WTC11 (cell line): ENCODE results near the gene PTGER2.

Source experiments
- ESRRA ChIP-seq: sonication (generic); formaldehyde crosslinking; IDR thresholded peaks from 2 replicates; pipeline ENCODE4 v1.8.1; 2022; ENCODE audit warnings: mild to moderate bottlenecking, missing genetic modification reagents, borderline replicate concordance
- FOXJ3 ChIP-seq: sonication (generic); formaldehyde crosslinking; IDR thresholded peaks from 2 replicates; pipeline ENCODE4 v1.9.0; 2021; ENCODE audit warnings: missing genetic modification reagents, mild to moderate bottlenecking, borderline replicate concordance
- MLX ChIP-seq: sonication (generic); formaldehyde crosslinking; IDR thresholded peaks from 2 replicates; pipeline ENCODE4 v1.8.1; 2023; ENCODE audit warnings: mild to moderate bottlenecking, missing genetic modification reagents, moderate library complexity
- MYBL2 ChIP-seq: sonication (generic); formaldehyde crosslinking; IDR thresholded peaks from 2 replicates; pipeline ENCODE4 v1.8.1; 2023; ENCODE audit warnings: mild to moderate bottlenecking, moderate library complexity, missing genetic modification reagents
- NR2C2 ChIP-seq: sonication (generic); formaldehyde crosslinking; IDR thresholded peaks from 2 replicates; pipeline ENCODE4 v1.8.0; 2022; ENCODE audit warnings: mild to moderate bottlenecking, missing genetic modification reagents
- TEAD4 ChIP-seq: sonication (generic); formaldehyde crosslinking; IDR thresholded peaks from 2 replicates; pipeline ENCODE4 v1.8.0; 2022; ENCODE audit warnings: mild to moderate bottlenecking, missing genetic modification reagents
- USF2 ChIP-seq: sonication (generic); formaldehyde crosslinking; IDR thresholded peaks from 2 replicates; pipeline ENCODE4 v1.8.1; 2023; ENCODE audit warnings: mild to moderate bottlenecking, missing genetic modification reagents, moderate library complexity
- ZNF512 ChIP-seq: sonication (generic); formaldehyde crosslinking; IDR thresholded peaks from 2 replicates; pipeline ENCODE4 v1.8.1; 2022; ENCODE audit warnings: missing genetic modification reagents, borderline replicate concordance
- TF ChIP-seq, protein P1 (sequence below): fragments of 200-600 bp; IDR thresholded peaks from 2 replicates; pipeline ENCODE4 v1.8.0; 2022; ENCODE audit warnings: antibody characterized with exemption
- TF ChIP-seq, protein P2 (sequence below): sonication (generic); formaldehyde crosslinking; IDR thresholded peaks from 2 replicates; pipeline ENCODE4 v1.8.0; 2022; ENCODE audit warnings: mild to moderate bottlenecking, missing genetic modification reagents

DNA sequence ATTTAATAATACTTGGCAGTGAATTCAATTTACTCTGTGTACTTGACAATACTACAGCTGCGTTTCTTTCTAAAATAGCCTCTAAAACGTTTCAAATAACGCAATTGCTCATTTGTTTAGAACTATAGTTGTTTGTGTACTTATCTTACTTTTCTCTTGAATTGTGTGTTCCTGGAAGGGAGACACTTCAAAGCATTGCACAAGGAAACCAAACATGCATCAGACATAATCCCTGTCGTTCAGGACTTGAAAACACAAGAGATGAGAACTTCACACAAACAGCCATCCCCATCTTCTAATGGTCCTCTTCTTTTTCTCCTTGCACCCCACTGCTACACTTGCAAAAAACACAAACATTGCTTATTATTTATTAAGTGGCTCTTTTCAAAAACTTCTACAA is 38.5 kb downstream of the PTGER2 start:
- TF ChIP-seq TEAD4 (CRISPR knock-in tag) (no peak), FOXJ3 (CRISPR knock-in tag) (no peak), NR2C2 (CRISPR knock-in tag) (no peak), MLX (CRISPR knock-in tag) (no peak), ESRRA (CRISPR knock-in tag) (no peak), ZNF512 (CRISPR knock-in tag) (no peak), USF2 (no peak), MYBL2 (CRISPR knock-in tag) (no peak)
- TF ChIP-seq, protein P1, sequence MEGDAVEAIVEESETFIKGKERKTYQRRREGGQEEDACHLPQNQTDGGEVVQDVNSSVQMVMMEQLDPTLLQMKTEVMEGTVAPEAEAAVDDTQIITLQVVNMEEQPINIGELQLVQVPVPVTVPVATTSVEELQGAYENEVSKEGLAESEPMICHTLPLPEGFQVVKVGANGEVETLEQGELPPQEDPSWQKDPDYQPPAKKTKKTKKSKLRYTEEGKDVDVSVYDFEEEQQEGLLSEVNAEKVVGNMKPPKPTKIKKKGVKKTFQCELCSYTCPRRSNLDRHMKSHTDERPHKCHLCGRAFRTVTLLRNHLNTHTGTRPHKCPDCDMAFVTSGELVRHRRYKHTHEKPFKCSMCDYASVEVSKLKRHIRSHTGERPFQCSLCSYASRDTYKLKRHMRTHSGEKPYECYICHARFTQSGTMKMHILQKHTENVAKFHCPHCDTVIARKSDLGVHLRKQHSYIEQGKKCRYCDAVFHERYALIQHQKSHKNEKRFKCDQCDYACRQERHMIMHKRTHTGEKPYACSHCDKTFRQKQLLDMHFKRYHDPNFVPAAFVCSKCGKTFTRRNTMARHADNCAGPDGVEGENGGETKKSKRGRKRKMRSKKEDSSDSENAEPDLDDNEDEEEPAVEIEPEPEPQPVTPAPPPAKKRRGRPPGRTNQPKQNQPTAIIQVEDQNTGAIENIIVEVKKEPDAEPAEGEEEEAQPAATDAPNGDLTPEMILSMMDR = no peak
- TF ChIP-seq, protein P2, sequence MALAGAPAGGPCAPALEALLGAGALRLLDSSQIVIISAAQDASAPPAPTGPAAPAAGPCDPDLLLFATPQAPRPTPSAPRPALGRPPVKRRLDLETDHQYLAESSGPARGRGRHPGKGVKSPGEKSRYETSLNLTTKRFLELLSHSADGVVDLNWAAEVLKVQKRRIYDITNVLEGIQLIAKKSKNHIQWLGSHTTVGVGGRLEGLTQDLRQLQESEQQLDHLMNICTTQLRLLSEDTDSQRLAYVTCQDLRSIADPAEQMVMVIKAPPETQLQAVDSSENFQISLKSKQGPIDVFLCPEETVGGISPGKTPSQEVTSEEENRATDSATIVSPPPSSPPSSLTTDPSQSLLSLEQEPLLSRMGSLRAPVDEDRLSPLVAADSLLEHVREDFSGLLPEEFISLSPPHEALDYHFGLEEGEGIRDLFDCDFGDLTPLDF (CRISPR knock-in tag) = no peak
